ENCODE results near the gene PDLIM5.

DNA sequence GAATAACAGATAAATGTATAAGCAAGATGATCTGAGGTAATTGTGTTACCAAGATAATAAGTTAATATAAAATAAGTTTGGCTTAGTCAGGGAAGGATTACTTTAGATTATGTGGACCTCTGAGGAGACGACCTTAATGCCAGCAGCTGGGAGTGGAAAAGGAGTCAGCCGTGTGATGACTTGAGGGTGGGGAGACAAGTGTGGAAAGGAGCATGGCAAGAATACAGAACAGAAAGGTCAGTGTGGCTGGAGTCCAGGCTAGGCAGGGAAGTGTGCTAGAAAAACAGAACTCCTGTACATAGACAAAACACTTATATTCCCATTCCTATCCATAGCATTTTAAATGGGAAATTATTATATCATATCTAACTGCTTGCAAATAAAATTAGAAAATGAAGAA is 138.8 kb downstream of the PDLIM5 start:
- no peak for TF ChIP-seq POLR2A (IDR thresholded peaks at IDR 0.05)
- TF ChIP-seq, protein P1, sequence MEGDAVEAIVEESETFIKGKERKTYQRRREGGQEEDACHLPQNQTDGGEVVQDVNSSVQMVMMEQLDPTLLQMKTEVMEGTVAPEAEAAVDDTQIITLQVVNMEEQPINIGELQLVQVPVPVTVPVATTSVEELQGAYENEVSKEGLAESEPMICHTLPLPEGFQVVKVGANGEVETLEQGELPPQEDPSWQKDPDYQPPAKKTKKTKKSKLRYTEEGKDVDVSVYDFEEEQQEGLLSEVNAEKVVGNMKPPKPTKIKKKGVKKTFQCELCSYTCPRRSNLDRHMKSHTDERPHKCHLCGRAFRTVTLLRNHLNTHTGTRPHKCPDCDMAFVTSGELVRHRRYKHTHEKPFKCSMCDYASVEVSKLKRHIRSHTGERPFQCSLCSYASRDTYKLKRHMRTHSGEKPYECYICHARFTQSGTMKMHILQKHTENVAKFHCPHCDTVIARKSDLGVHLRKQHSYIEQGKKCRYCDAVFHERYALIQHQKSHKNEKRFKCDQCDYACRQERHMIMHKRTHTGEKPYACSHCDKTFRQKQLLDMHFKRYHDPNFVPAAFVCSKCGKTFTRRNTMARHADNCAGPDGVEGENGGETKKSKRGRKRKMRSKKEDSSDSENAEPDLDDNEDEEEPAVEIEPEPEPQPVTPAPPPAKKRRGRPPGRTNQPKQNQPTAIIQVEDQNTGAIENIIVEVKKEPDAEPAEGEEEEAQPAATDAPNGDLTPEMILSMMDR (IDR thresholded peaks at IDR 0.05), result no peak

Measured in vagina (tissue), 2 donors.